Measurements from ENCODE around the gene LRMDA. TPM values are rescaled to one million over a fixed set of nuclear protein-coding genes. Genes with fewer than 3 reads are reported as not detected.

Gene LRMDA
- total RNA-seq, 3 donors from 2014 or later, result not detected

DNA sequence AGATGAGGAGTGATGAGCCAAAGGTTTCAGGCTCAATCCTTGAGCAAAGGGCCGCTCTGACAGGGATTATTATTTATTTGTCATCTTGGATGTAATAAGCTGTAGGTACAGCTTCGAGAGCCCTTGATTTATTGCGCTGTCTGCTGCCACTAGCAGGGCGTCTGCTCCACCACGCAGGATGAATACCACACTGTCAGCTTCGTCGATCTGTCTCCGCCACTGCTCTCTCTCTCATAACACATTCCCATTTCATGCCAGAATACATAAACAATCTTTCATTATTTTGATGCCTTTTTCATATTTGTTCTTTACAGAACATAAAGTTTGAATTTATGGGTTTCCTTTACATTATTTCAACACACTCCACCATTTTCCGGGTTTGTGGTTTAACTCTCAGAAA, 276.6 kb downstream of the LRMDA start:
- H3K27me3 Mint-ChIP-seq (ENCODE audit: low read depth), result peaks cover 16% of the 10 kb centered on the region

DNA sequence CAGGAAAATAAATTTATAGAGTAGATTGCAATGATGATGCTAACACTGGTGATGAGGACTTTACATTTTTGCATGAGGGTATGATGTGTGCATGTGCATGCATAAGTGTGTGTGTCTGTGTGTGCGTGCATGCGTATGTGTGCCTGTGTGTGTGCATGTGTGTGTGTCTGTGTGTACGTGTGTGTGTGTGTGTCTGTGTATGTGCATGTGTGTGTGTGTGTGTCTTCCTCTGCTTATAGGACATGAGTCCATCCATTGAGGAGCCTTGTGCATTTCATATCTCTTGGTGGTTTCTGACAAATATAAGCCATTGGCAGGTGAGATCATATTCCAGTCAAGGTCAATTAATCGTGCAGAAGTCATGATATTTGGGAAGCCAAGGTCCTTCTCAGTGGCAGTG, 277.8 kb downstream of the LRMDA start:
- Mint-ChIP-seq H3K9me3 (no peaks in the 10 kb centered on the region), H3K27me3 (ENCODE audit: low read depth) (peaks cover 21% of the 10 kb centered on the region)

More for the DNA sequence above, 276.6 kb downstream of the LRMDA start:
- Mint-ChIP-seq H3K36me3 (ENCODE audit: insufficient read depth) (no peaks in the 10 kb centered on the region), H3K4me1 (ENCODE audit: low read depth) (no peaks in the 10 kb centered on the region), H3K9me3 (no peaks in the 10 kb centered on the region), H3K4me3 (no peak overlapping the region)
- no peak for DNase-seq
- ATAC-seq, result no peak

DNA sequence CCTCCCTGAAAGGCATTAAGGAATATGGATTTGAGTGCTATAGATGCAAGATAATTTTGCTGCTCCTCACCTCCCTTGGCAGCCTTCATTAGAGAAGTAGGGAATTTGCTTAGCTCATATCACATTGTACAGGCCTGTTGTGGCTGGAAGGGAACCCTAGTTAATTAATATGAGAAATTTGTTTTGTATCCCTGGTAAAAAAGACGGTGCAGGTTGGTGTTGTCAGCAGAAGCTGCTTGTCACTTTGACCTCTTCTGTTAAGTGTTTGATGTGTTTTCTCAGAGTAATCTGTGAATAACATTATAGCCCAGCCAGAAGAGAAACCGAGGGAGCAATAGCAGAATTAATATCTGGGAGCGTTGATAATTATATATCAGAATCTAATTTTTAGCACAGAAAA, 278.4 kb downstream of the LRMDA start:
- DNase-seq (no peak), ATAC-seq (no peak)
- Mint-ChIP-seq H3K4me3 (no peak overlapping the region), H3K27me3 (ENCODE audit: low read depth) (peaks cover 22% of the 10 kb centered on the region), H3K36me3 (ENCODE audit: insufficient read depth) (no peaks in the 10 kb centered on the region), H3K4me1 (ENCODE audit: low read depth) (no peaks in the 10 kb centered on the region), H3K9me3 (no peaks in the 10 kb centered on the region)

More for the DNA sequence above, 277.8 kb downstream of the LRMDA start:
- Mint-ChIP-seq H3K36me3 (ENCODE audit: insufficient read depth) (no peaks in the 10 kb centered on the region), H3K4me3 (no peak overlapping the region), H3K4me1 (ENCODE audit: low read depth) (no peaks in the 10 kb centered on the region)
- DNase-seq (no peak), ATAC-seq (no peak)

DNA sequence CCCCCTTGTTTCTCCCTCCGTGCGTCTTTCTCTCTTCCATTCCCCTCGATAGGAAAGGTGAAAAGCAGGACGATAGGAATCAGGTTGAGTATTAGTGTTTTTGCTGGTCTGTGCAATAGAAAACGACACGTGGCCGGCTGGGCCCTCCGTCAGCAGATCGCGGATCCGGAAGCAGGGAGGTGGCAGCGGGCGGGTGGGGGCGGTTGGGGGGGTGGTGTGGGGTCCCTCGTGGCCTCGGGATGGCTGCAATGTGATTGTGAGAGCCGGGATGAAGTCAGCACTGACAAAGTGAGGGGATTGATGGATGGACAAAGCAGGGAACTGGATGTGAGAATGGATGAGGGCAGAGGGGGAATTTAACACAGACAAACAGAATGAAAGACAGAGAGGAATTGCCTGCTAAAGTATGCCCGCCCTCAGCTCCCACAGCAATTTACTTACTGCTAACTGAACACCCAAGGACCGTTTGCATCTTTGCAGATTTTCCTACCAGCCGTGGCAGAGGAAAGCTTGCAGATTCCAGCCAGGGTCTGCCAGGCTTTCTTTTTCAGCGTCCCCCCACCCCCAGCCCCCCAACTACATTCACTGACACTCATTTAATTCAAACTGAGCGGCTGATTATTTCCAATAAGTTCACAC, 280.9 kb downstream of the LRMDA start:
- Mint-ChIP-seq H3K9me3 (no peaks in the 10 kb centered on the region), H3K4me1 (ENCODE audit: low read depth) (no peaks in the 10 kb centered on the region), H3K27me3 (ENCODE audit: low read depth) (peaks cover 25% of the 10 kb centered on the region), H3K36me3 (ENCODE audit: insufficient read depth) (no peaks in the 10 kb centered on the region), H3K4me3 (no peak overlapping the region)
- no peak for ATAC-seq
- DNase-seq, result no peak

DNA sequence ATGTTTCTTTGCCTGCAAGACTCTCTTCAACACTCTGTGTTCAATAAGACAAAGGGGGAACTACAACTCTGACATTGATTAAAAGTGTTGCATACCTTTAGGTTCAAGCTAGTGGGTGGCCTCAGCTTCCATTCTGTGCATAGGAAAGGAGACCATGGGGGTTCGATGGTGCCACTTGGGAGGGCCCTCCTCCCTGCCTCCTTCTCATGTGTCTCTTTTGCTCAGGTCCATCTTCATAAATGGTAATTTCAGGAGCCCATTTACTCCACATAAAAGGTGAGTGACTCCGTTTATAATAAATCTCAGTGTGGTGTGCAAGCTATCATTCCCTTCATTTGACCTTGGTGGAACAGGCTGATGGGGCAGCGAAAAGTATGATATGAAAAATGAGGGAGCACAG, 285.1 kb downstream of the LRMDA start:
- ATAC-seq (no peak), DNase-seq (no peak)
- no peak overlapping the region for H3K4me3 Mint-ChIP-seq
- H3K4me1 Mint-ChIP-seq (ENCODE audit: low read depth), result no peaks in the 10 kb centered on the region
- H3K36me3 Mint-ChIP-seq (ENCODE audit: insufficient read depth), result no peaks in the 10 kb centered on the region
- H3K9me3 Mint-ChIP-seq, result no peaks in the 10 kb centered on the region
- peaks cover 17% of the 10 kb centered on the region for H3K27me3 Mint-ChIP-seq (ENCODE audit: low read depth)

DNA sequence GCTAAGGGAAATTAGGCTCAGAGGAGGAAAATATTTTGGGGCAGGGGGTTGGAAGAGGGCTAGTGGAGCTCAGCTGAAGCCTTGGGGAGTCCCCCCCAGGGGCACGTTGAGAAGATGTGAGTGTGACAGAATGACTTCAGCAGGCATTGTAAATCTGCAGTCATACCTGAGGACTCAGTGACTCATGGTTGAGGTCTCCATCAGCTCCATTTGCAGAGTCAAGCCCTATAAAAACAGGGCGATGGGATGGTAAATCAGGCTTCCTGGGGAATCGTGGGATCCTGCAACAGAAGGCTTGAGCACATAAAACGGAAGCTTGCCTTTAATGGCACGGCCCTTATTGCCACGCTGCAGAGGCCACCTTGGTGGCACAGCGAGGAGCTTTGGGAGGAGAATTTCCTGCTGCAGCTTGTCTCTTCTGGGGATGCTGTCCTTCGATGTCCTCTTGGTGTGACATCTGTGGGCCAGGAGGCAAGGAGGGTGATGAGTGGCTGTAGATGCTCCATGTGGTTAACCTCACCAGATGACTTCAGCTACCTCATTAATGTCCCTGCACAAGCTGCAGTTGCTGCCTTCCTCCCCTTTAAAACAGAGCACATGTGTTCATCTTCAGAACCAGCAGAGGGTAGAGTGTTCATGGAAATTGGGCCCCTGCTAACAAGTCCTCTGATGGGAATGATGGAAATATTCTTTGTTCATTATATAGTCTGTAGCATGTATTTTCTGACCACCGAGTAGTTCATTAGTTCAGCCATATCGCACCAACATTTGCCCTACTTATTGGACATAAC, 285.9 kb downstream of the LRMDA start:
- H3K27me3 Mint-ChIP-seq (ENCODE audit: low read depth), result peaks cover 13% of the 10 kb centered on the region
- H3K36me3 Mint-ChIP-seq (ENCODE audit: insufficient read depth), result no peaks in the 10 kb centered on the region
- H3K4me1 Mint-ChIP-seq (ENCODE audit: low read depth), result no peaks in the 10 kb centered on the region
- H3K4me3 Mint-ChIP-seq, result no peak overlapping the region
- no peak for DNase-seq
- H3K9me3 Mint-ChIP-seq, result no peaks in the 10 kb centered on the region
- ATAC-seq, result no peak

DNA sequence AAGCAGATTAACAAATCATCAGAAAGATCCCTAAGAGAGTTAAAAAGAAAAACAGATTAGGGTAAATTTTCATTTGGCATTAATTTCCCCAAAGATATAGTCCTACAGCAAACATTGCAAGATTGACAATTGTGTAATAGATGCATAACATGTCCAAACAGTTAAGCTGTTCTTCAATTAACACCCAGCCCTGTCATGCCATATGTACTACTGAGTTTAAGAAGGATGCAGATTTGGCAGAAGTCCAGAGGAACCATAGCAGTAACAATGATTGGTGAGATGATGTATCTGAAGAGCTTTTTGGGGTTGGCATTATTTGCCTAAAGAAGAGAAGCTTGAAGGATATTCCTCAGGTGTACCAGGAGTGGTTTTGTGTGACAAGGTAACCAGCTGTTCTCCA, 287.6 kb downstream of the LRMDA start:
- H3K9me3 Mint-ChIP-seq, result no peaks in the 10 kb centered on the region
- no peak overlapping the region for H3K4me3 Mint-ChIP-seq

DNA sequence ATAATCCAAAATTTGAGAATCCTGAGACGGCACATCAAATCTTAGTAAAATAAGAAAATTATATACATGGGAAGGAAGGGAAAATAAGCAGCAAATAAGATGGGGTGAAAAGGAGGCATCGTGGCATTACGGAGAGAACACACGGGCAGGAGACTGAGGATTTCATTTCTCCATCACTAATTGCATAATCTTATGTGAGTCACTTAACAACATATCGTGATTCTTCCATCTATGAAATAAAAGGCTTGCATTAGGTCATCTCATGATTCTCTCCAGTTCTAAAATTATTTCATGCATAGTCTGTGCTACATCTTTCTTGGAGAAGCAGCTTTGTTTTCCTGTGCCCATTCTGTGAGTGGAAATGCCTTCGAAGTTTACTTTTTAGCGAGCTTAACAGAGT, 288.7 kb downstream of the LRMDA start:
- ATAC-seq, result no peak
- H3K4me3 Mint-ChIP-seq, result no peak overlapping the region
- H3K9me3 Mint-ChIP-seq, result no peaks in the 10 kb centered on the region
- no peaks in the 10 kb centered on the region for H3K4me1 Mint-ChIP-seq (ENCODE audit: low read depth)
- H3K27me3 Mint-ChIP-seq (ENCODE audit: low read depth), result no peaks in the 10 kb centered on the region
- DNase-seq, result no peak
- no peaks in the 10 kb centered on the region for H3K36me3 Mint-ChIP-seq (ENCODE audit: insufficient read depth)

More for the DNA sequence above, 287.6 kb downstream of the LRMDA start:
- Mint-ChIP-seq H3K4me1 (ENCODE audit: low read depth) (no peaks in the 10 kb centered on the region), H3K36me3 (ENCODE audit: insufficient read depth) (no peaks in the 10 kb centered on the region), H3K27me3 (ENCODE audit: low read depth) (peaks cover 4% of the 10 kb centered on the region)
- no peak for DNase-seq
- ATAC-seq, result no peak

DNA sequence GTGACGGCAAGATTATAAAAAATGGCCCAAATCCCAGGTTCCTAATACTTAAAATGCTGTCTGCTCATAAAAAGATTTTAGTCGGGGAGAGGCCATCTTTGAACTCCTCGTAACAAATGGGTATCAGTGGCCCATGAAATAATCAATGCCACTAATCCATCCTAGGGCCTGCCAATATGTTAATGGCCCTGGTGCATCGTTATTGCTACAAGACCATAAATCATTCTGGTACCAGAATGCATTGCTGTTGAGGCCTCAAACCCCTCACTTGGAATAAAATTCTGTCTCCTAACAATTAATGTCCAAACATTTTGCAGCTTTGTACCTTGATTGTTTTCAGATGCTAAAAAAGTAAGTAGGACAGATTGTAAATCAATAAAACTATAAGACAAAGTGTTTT, 290.6 kb downstream of the LRMDA start:
- Mint-ChIP-seq H3K4me1 (ENCODE audit: low read depth) (no peaks in the 10 kb centered on the region), H3K36me3 (ENCODE audit: insufficient read depth) (no peaks in the 10 kb centered on the region), H3K9me3 (no peaks in the 10 kb centered on the region), H3K4me3 (no peak overlapping the region), H3K27me3 (ENCODE audit: low read depth) (peaks cover 1% of the 10 kb centered on the region)
- DNase-seq (no peak), ATAC-seq (no peak)

DNA sequence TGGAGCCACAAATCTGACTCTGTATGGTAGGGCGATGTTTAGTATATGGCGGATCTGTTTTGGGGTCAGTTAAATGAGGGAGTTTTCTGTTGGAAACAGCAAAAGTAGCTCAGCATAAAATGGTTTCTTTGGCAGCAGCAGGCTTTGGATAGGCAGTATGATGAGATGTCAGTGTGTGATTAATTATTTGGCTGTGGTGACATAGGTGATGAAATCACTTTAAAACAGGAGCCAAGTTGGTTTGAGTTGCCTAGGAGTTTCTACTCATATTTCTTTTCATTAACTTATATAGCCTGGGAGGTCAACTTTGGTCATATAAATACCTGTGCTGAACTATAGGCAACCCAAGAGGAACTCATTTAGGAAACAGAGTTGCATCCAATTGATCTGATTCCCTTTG, 291.2 kb downstream of the LRMDA start:
- H3K36me3 Mint-ChIP-seq (ENCODE audit: insufficient read depth), result no peaks in the 10 kb centered on the region
- H3K4me3 Mint-ChIP-seq, result no peak overlapping the region
- no peaks in the 10 kb centered on the region for H3K9me3 Mint-ChIP-seq
- peaks cover 3% of the 10 kb centered on the region for H3K27me3 Mint-ChIP-seq (ENCODE audit: low read depth)
- no peaks in the 10 kb centered on the region for H3K4me1 Mint-ChIP-seq (ENCODE audit: low read depth)
- DNase-seq, result no peak
- ATAC-seq, result no peak

DNA sequence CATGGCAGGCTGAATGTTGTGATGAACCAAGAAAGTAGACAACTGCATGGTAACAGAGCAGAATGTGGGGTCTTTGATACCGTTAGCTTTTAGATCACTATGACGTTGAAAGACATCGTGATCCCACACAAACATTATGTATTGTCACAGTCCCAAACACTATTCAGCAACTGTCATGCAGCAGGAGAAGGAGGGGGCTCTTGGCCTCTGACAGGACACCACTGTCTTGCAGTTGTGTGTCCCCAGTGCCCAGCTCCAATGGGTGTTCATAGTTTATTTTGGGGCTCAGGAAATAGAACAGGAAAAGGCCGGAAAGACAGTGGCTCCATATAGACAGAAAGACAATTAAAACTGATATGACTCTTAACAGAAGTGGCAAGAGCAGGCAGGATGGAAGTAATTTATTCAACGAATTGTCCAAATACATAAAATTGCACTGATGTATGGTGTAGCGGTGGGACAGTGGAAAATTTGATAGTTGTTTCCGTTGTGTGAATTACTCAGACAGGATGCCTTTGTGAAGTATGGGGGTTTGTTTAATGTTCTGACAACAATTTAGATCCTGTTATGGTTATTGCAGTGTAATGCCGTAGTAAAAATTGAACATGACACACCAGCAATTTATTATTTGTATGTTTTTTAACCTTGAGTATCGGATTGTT, 292.0 kb downstream of the LRMDA start:
- no peak for ATAC-seq
- Mint-ChIP-seq H3K4me3 (no peak overlapping the region), H3K4me1 (ENCODE audit: low read depth) (no peaks in the 10 kb centered on the region), H3K36me3 (ENCODE audit: insufficient read depth) (no peaks in the 10 kb centered on the region), H3K9me3 (no peaks in the 10 kb centered on the region), H3K27me3 (ENCODE audit: low read depth) (peaks cover 3% of the 10 kb centered on the region)
- DNase-seq, result no peak

DNA sequence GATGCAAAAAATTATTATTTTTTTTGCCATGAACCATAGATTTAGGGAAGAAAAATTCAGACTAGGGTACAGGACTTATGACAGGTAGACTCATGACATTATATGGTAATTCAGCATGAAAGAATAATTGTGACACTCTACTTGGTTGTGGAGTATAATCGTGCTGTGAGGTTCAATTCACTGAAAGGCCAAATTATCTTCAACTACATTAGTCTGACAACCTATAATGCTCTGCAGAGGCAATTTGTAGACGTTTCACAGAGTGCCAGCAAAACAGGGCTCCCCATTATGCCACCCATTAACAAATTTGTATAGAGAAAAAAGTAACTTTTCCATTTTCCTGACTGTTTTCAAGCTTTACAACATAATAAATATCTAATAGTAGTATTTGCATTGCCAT, 292.6 kb downstream of the LRMDA start:
- Mint-ChIP-seq H3K4me1 (ENCODE audit: low read depth) (no peaks in the 10 kb centered on the region), H3K4me3 (no peak overlapping the region), H3K9me3 (no peaks in the 10 kb centered on the region), H3K27me3 (ENCODE audit: low read depth) (peaks cover 3% of the 10 kb centered on the region), H3K36me3 (ENCODE audit: insufficient read depth) (no peaks in the 10 kb centered on the region)
- no peak for DNase-seq
- ATAC-seq, result no peak

DNA sequence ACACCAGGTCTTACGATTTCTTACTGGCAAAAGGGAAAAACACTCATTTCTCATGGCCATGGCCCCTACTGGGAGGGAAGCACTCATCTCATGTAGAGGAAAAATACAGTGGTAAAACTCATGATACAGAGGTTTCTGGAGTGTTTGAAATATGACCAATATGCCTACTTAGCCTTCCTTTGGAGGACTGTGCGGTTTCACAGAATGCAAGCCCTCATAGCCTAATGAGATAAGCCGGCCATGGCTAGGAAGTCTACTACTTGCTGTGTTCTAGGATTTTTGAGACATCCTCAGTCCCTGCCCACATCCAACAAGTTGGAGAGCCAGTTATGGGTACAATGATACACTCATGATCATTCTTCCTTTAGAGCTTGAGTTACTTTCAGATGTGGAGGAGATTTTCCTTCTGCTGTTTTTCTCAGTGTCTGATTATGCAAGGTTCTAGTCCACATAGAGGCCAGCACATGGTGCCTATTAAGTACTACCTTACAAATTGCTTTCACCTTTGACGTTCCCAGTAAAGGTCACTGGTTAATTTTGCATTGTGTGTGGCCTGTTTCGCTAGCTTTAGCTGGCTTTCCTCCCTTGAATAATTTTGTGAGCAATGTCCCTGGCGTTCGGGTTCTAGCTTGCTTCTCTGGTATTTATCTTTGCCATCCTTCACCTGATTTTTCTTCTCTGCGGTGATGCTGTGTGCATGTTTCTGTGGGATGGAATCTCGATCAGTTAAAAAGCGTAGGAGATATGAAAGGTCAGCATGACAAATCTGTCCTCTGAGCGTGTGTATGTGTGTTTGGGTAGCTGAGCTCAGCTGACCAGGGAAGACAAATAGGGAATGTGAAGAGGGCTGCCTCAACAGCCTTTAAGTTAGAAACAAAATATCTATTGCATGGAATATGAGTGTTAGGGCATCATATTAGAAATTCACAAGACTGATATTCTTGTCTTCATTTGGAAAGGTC, 295.4 kb downstream of the LRMDA start:
- Mint-ChIP-seq H3K9me3 (no peaks in the 10 kb centered on the region), H3K27me3 (ENCODE audit: low read depth) (peaks cover 8% of the 10 kb centered on the region)
- no peak for ATAC-seq

DNA sequence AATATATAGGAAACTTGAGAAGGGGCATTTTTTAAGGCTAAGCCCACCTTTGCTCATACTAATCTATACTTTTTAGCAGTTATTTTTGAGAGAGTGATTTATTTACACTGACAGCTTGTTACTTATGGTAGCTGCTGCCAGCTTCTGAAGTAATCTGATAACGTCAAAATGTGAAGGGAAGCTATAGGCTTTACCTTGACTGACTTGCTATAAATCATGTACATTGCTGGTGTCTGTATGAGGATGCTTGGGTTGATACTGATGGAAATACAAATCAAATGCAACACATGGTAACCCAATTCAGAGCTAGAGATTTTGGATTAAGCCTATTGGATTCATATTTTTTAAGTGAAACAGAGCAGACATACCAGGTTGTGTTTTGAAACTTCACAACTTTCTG, 299.4 kb downstream of the LRMDA start:
- H3K27me3 Mint-ChIP-seq (ENCODE audit: low read depth), result peaks cover 8% of the 10 kb centered on the region
- H3K4me1 Mint-ChIP-seq (ENCODE audit: low read depth), result no peaks in the 10 kb centered on the region
- no peak overlapping the region for H3K4me3 Mint-ChIP-seq
- H3K9me3 Mint-ChIP-seq, result no peaks in the 10 kb centered on the region
- H3K36me3 Mint-ChIP-seq (ENCODE audit: insufficient read depth), result no peaks in the 10 kb centered on the region
- no peak for ATAC-seq
- no peak for DNase-seq

More for the DNA sequence above, 295.4 kb downstream of the LRMDA start:
- Mint-ChIP-seq H3K36me3 (ENCODE audit: insufficient read depth) (no peaks in the 10 kb centered on the region), H3K4me1 (ENCODE audit: low read depth) (no peaks in the 10 kb centered on the region), H3K4me3 (no peak overlapping the region)
- DNase-seq, result no peak

Measured in activated T-cell treated with anti-CD3 and anti-CD28 coated beads, Interleukin-2, amount 50 U/mL, for 4 hours (primary cell).